SK-N-SH (cell line): Measurements from ENCODE around the gene IFNL2.

Experiments used
- CTCF ChIP-seq: fragments of 200-600 bp; sonication (generic); IDR thresholded peaks from 2 replicates; pipeline ENCODE4 v1.6.1; 2017; ENCODE audit warnings: antibody characterized with exemption, mild to moderate bottlenecking, moderate library complexity
- EZH2phosphoT487 ChIP-seq: fragments of 200-600 bp; sonication (generic); IDR thresholded peaks from 2 replicates; pipeline ENCODE4 v1.6.1; 2017; ENCODE audit warnings: low read depth, mixed run types, mild to moderate bottlenecking, antibody characterized with exemption, moderate library complexity, borderline replicate concordance
- POLR2AphosphoS5 ChIP-seq: IDR thresholded peaks from 2 replicates; pipeline ENCODE4 v1.6.1; 2012; ENCODE audit warnings: low read depth, low read length
- RAD21 ChIP-seq: IDR thresholded peaks from 2 replicates; pipeline ENCODE4 v1.6.1; 2012; ENCODE audit warnings: mild to moderate bottlenecking, low read length

GRCh38 chr19:39304185-39304513 is 36.0 kb downstream of the IFNL2 start:
- TF ChIP-seq RAD21: no peak
- no peak for TF ChIP-seq CTCF
- TF ChIP-seq POLR2AphosphoS5: no peak
- TF ChIP-seq EZH2phosphoT487: no peak
